B cell (primary cell): ENCODE data around the gene ZNF185. TPM values are rescaled to one million over a fixed set of nuclear protein-coding genes. Genes with fewer than 3 reads are reported as not detected.

Source experiments
- ATAC-seq: fragments of 200-7000 bp; cut with Tn5 transposase; one replicate; pipeline ENCODE4 v1.10.0; 2021; ENCODE audit warnings: low read depth, mild to moderate bottlenecking, moderate number of reproducible peaks, moderate library complexity
- CTCF ChIA-PET: fragments of 350-600 bp; sonication (Branson Sonifier 250); formaldehyde crosslinking; loops from one replicate; lab custom pipeline; 2021; ENCODE audit warnings: antibody characterized with exemption, inconsistent platforms; lab: Charles Lee
- POLR2A ChIA-PET: fragments of 350-600 bp; sonication (Branson Sonifier 250); formaldehyde crosslinking; loops from one replicate; lab custom pipeline; 2021; ENCODE audit warnings: antibody characterized with exemption; lab: Charles Lee
- DNase-seq: peaks from one replicate; pipeline ENCODE4 v3.0.0; 2013
- H2AFZ ChIP-seq: 2 replicates; pipeline ENCODE4 v1.6.1; 2012; ENCODE audit warnings: mild to moderate bottlenecking, low read depth, low read length; ENCODE audit not compliant: insufficient read depth, poor library complexity, severe bottlenecking
- H3K27ac ChIP-seq, 2 donors: 1 replicate in 1 of 2; 2 replicates in 1 of 2; pipeline ENCODE4 v1.5.1; 2012 to 2013; ENCODE audit warnings: low read length in 2 of 2, mild to moderate bottlenecking in 2 of 2, moderate library complexity in 1 of 2
- H3K27me3 ChIP-seq, 4 experiments: fragments of 200-600 bp in 1 of 4; sonication (generic) in 1 of 4; replicated peaks in 1 of 4; 1 replicate in 2 of 4; 2 replicates in 2 of 4; pipeline versions ENCODE4 v1.6.1 to v1.7.0; 2013 to 2016; ENCODE audit warnings: low read length in 3 of 4, mild to moderate bottlenecking in 2 of 4, mixed read lengths in 1 of 4, moderate library complexity in 1 of 4; ENCODE audit not compliant: insufficient read depth in 4 of 4, control insufficient read depth in 3 of 4; ENCODE audit errors: control extremely low read depth in 1 of 4
- H3K36me3 ChIP-seq, 2 experiments: replicated peaks in 1 of 2; 1 replicate in 1 of 2; 2 replicates in 1 of 2; pipeline versions ENCODE4 v1.6.1 to v1.7.1; 2013; ENCODE audit warnings: low read length in 1 of 2; ENCODE audit not compliant: insufficient read depth in 2 of 2, control insufficient read depth in 1 of 2; ENCODE audit errors: control extremely low read depth in 1 of 2, extremely low read depth in 1 of 2
- H3K4me1 ChIP-seq, 2 donors: fragments of 200-600 bp in 1 of 2; sonication (generic) in 1 of 2; 1 replicate in 1 of 2; 2 replicates in 1 of 2; pipeline versions ENCODE4 v1.5.1 to v1.6.1; 2013 to 2017; ENCODE audit warnings: low read length in 2 of 2; ENCODE audit not compliant: control insufficient read depth in 2 of 2, insufficient read depth in 2 of 2
- H3K4me2 ChIP-seq: replicated peaks from 2 replicates; pipeline ENCODE3; 2012; ENCODE audit warnings: mild to moderate bottlenecking, low read depth, low read length; ENCODE audit not compliant: poor library complexity, severe bottlenecking
- H3K4me3 ChIP-seq, 5 experiments: fragments of 200-600 bp in 1 of 5; sonication (generic) in 1 of 5; 1 replicate in 3 of 5; 2 replicates in 2 of 5; pipeline versions ENCODE4 v1.5.1 to v1.7.0; 2011 to 2016; ENCODE audit warnings: low read length in 4 of 5, mild to moderate bottlenecking in 4 of 5, low read depth in 2 of 5, control low read depth in 1 of 5, moderate library complexity in 1 of 5; ENCODE audit not compliant: insufficient read depth in 1 of 5; ENCODE audit errors: control extremely low read depth in 1 of 5, extremely low read depth in 1 of 5
- H3K79me2 ChIP-seq: fragments of 200-600 bp; sonication (generic); one replicate; pipeline ENCODE4 v1.6.0; 2016; ENCODE audit warnings: low read length; ENCODE audit not compliant: control insufficient read depth, insufficient read depth
- H3K9ac ChIP-seq: fragments of 200-600 bp; sonication (generic); 2 replicates; pipeline ENCODE4 v1.6.1; 2017; ENCODE audit warnings: mild to moderate bottlenecking, low read length, moderate library complexity
- H3K9me3 ChIP-seq, 3 donors: one replicate each; pipeline versions ENCODE4 v1.6.1 to v1.7.1; 2013; ENCODE audit warnings: low read length in 2 of 3; ENCODE audit not compliant: control insufficient read depth in 2 of 3, insufficient read depth in 1 of 3; ENCODE audit errors: control extremely low read depth in 1 of 3
- H4K20me1 ChIP-seq: 2 replicates; pipeline ENCODE4 v1.6.0; 2012; ENCODE audit warnings: mild to moderate bottlenecking, low read length; ENCODE audit not compliant: insufficient read depth, control insufficient read depth, poor library complexity, severe bottlenecking
- H3K27ac Mint-ChIP-seq: one replicate; pipeline ENCODE4 v1.8.0; 2021; ENCODE audit warnings: mixed read lengths
- H3K27me3 Mint-ChIP-seq: one replicate; pipeline ENCODE4 v1.8.0; 2021; ENCODE audit warnings: mixed read lengths
- H3K4me1 Mint-ChIP-seq: one replicate; pipeline ENCODE4 v1.8.0; 2021; ENCODE audit warnings: mixed read lengths
- H3K4me3 Mint-ChIP-seq: one replicate; pipeline ENCODE4 v1.8.0; 2021; ENCODE audit warnings: mixed read lengths
- H3K9me3 Mint-ChIP-seq: one replicate; pipeline ENCODE4 v1.8.0; 2022; ENCODE audit warnings: mixed read lengths; ENCODE audit not compliant: insufficient read depth
- EZH2 ChIP-seq: IDR thresholded peaks from 2 replicates; pipeline ENCODE4 v1.6.1; 2012; ENCODE audit warnings: borderline replicate concordance, low read depth, mild to moderate bottlenecking, moderate library complexity, low read length; ENCODE audit not compliant: insufficient read depth, poor library complexity, severe bottlenecking
- whole genome bisulfite sequencing: methylation state at CpG from one replicate; pipeline ENCODE4 v1.1.5; 2013; ENCODE audit warnings: missing lambda C conversion rate; ENCODE audit not compliant: insufficient coverage; 5-methylcytosine and 5-hydroxymethylcytosine counted together
- intact Hi-C: fragments of 100-400 bp; cut with micrococcal nuclease; formaldehyde crosslinking; loops from one replicate; pipeline ENCODE4 v1.10.0; 2022
- polyA plus RNA-seq: library from polyadenylated mRNA; depleted of rRNA; stranded (reverse); fragments of >200 nt; gene quantifications from 2 replicates; pipeline ENCODE4 v1.2.3, GENCODE V29; 2012
- total RNA-seq, 2 donors: library from RNA; stranded (reverse); fragments of 120-200 nt in 1 of 2; gene quantifications; 1 replicate in 1 of 2; 2 replicates in 1 of 2; pipeline versions ENCODE4 v1.2.3 to v1.2.4, GENCODE V29; 2013 to 2022
- TF ChIP-seq, protein P1 (sequence below): fragments of 200-600 bp; IDR thresholded peaks from one replicate; pipeline ENCODE4 v1.8.0; 2022; ENCODE audit warnings: antibody characterized with exemption, mild to moderate bottlenecking

Gene ZNF185
- total and polyA plus RNA-seq, 2 donors (not counting 1 experiment from before 2014, with no cell fraction given) = 0.89 to 2.3 TPM

DNA sequence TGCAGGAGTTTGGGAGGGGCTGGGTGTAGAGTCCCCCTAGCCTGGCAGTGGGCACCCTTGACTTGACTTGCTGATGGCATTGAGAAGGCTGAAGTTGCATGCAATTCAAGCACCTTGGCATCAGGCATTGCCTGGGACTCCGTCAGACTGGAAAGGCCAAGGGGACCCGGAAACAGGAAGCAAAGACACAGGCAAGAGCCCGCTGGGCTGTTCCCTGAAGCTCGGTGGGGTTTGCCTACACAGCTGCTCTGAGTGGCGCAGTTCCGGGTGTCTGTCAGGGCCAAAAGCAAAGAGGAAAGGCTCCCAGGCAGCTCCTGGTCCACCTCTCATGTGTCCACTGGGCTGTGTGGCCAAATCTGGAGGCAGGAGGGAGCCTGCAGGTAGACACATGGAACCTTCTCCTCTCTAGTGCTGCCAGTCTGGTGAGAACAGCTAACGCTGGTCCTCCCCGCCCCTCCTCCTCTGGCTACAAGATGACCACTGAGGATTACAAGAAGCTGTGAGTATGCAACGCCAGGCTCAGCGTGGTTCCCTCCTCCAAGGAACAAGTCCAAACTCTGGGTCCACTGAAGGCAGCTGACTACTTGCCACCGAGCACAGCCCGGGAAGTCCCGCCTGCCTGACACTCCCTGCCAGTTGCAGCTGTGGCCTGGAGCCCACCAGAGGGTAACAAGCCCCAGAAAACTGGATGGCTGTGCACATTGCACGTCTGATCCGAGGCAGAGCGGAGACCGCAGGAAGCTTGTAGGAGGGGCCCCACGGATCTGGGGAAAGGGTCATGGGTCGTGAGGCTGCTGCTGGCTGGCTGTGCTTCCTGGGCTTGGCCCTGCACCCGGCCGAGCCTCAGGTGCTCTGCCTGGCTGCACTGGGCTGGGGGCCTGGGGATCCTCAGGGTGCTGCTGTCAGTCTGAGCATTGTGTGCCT lies 20.1 kb downstream of the ZNF185 start:
- Histone ChIP-seq H3K4me3 (no peak overlapping the region), H2AFZ (no peak overlapping the region), H3K4me1 (peaks cover 0 to 4% of the 10 kb centered on the region in 2 donors), H3K4me2 (no peak overlapping the region), H3K9me3 (no peaks in the 10 kb centered on the region), H3K27me3 (peaks cover 0 to 2% (median 0%) of the 10 kb centered on the region in 4 experiments), H3K36me3 (no peaks in the 10 kb centered on the region), H3K79me2 (no peaks in the 10 kb centered on the region), H3K9ac (no peak overlapping the region), H3K27ac (no peak overlapping the region), H4K20me1 (no peaks in the 10 kb centered on the region)
- Mint-ChIP-seq H3K4me3 (no peak overlapping the region), H3K27me3 (no peaks in the 10 kb centered on the region), H3K4me1 (peaks cover 2% of the 10 kb centered on the region), H3K27ac (no peak overlapping the region), H3K9me3 (no peaks in the 10 kb centered on the region)
- WGBS = 49% methylated on average over 10 of the region's 21 CpGs
- no peak for ATAC-seq
- no peak for DNase-seq
- intact Hi-C loops = no loop called here
- POLR2A ChIA-PET = no interaction called here
- no peak for TF ChIP-seq EZH2
- TF ChIP-seq, protein P1, sequence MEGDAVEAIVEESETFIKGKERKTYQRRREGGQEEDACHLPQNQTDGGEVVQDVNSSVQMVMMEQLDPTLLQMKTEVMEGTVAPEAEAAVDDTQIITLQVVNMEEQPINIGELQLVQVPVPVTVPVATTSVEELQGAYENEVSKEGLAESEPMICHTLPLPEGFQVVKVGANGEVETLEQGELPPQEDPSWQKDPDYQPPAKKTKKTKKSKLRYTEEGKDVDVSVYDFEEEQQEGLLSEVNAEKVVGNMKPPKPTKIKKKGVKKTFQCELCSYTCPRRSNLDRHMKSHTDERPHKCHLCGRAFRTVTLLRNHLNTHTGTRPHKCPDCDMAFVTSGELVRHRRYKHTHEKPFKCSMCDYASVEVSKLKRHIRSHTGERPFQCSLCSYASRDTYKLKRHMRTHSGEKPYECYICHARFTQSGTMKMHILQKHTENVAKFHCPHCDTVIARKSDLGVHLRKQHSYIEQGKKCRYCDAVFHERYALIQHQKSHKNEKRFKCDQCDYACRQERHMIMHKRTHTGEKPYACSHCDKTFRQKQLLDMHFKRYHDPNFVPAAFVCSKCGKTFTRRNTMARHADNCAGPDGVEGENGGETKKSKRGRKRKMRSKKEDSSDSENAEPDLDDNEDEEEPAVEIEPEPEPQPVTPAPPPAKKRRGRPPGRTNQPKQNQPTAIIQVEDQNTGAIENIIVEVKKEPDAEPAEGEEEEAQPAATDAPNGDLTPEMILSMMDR = no peak
- CTCF ChIA-PET = no interaction called here

DNA sequence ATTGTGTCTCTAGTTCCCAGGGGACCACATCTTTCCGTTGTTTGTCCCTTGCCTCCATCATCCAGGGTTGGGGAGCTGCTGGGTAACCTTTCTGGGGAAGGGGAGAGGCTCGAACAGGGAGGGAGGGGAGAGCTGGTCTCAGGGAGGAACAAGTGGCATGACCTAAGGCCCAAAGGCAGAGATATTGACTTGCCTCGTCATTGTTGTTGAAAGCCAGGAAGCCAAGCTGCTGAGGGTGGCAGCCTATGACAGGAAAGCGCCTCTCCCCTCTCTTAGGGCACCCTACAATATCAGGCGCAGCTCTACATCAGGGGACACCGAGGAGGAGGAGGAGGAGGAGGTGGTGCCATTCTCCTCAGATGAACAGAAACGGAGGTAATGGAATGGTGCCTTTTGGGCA lies 20.8 kb downstream of the ZNF185 start:
- Mint-ChIP-seq H3K27me3 (no peaks in the 10 kb centered on the region), H3K27ac (no peak overlapping the region), H3K4me3 (no peak overlapping the region), H3K4me1 (peaks cover 2% of the 10 kb centered on the region), H3K9me3 (no peaks in the 10 kb centered on the region)
- CTCF ChIA-PET = no interaction called here
- intact Hi-C loops = no loop called here
- peaks cover 0 to 2% (median 0%) of the 10 kb centered on the region in 4 experiments for H3K27me3 ChIP-seq
- ATAC-seq = no peak
- H4K20me1 ChIP-seq = no peaks in the 10 kb centered on the region
- no peaks in the 10 kb centered on the region for H3K9me3 ChIP-seq
- no peak overlapping the region for H3K27ac ChIP-seq
- no peak overlapping the region for H3K9ac ChIP-seq
- TF ChIP-seq, protein P1 = no peak
- TF ChIP-seq EZH2 = no peak
- no peak overlapping the region for H3K4me2 ChIP-seq
- no peak for DNase-seq
- no peaks in the 10 kb centered on the region for H3K36me3 ChIP-seq
- POLR2A ChIA-PET = no interaction called here
- H3K4me1 ChIP-seq = peaks cover 0 to 4% of the 10 kb centered on the region in 2 donors
- no peak overlapping the region for H3K4me3 ChIP-seq
- no peaks in the 10 kb centered on the region for H3K79me2 ChIP-seq
- no peak overlapping the region for H2AFZ ChIP-seq
- 50% methylated on average over 2 of the region's 7 CpGs for WGBS
